HG03442 (cell line): ENCODE measurements around the gene FSTL5.
"Not testable (repeated sequence)": the region's sequence is repeated elsewhere in the genome, so short reads cannot be mapped to it uniquely, and the experiment has no call there.

Source experiments
- ATAC-seq: cut with Tn5 transposase; IDR thresholded peaks from one replicate; pipeline ENCODE4 v1.9.1; 2021; ENCODE audit warnings: mild to moderate bottlenecking, moderate library complexity; ENCODE audit not compliant: unreplicated experiment

Gene FSTL5

DNA sequence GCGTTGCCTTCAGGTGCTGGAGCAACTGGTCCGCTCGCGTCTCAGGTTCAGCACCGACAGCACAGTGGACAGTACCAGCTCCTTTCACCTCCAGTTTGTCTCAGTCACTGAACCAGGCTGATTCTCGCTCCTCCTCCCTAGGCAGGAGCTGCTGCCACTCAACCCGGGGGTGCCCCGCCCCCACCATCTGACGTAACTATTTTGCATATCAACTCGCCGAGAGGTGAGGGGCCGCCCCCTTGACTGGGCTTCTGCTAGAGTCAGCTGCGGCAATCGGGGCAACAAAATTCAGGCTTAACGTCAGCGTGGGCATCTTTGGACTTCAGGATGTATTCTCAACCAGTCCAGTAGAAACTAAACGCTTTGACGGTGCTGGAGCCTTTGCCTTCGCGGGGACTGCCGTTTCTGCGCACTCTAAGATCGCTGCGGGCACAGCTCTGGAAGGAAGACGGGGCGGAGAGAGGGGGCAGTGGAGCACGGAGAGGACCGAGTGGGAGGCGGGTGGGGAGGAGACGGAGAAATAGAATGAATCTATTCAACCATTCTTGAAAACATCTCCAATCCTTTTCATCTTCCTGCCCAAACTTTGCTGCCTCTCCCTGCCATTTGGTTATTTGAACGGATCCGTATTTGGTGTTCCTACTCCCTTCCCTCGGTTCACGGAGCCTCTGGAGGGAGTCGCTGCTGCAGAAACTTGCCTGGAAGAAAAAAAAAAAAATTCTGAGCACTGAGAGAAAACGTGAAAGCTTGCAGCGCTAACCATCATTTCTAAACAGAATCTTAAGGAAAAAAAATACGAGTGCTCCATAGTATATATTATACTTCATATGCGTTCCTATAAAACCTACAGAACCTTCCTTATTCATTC is at the start of gene FSTL5:
Gene FSTL5, minus strand, starts transcription at position 109 of the 868 bp plus-strand sequence. CDS start 52,604 bp downstream, outside the sequence.
- peak; percentile 73 for ATAC-seq

- no peak for ATAC-seq
Measured at GRCh38 chr4:162209706-162210105, 45.9 kb upstream of the FSTL5 start.

GRCh38 chr4:162203478-162203877 is 39.7 kb upstream of the FSTL5 start:
- not testable (repeated sequence) for ATAC-seq

DNA sequence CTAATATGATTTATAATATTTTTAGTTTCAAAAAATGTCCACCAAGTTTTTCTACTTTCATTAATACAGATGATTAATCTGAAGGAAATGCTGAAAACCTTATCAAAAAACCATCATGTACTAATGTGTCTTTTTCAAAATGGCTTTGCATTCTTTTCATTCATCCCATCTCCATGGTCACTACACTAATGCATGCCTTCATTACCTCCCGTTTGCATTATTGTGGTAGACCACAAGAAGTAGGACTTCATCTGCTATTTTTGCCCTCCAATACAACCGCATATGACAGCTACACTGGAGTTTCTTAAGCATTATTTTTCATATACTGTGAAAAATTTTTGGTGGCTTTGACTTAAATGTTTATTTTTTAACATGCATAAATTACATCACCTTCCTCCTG is 37.9 kb upstream of the FSTL5 start:
- no peak for ATAC-seq

- no peak for ATAC-seq
Measured at GRCh38 chr4:162170509-162170908, 6.7 kb upstream of the FSTL5 start.

DNA sequence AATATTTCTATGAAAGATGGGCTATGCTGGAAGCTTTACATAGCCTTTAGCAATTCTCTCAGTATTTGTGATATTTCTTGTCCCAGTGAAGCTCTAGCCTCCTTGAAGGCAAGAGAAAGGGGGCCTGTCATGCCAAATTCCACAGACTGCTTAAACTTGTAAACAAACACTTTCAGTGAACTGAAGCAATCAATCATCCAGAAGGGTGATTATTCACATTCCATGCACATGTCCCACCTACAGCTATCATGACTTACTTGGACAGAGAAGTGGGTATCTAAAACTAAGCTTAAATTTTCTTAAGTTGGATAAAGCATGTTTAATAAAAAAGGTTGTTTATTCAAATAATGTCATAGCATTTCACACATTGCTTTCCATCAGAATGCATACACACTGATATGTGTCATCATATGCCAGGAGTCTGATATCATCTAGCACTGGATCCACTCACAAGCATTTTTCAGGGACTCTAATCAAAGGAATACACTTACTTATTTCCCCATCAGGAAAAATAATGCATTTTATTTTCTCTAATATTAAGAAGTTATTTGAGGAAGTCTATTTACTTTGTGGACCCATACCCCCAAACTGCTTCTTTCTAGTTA is 1.2 kb upstream of the FSTL5 start:
- ATAC-seq = no peak

DNA sequence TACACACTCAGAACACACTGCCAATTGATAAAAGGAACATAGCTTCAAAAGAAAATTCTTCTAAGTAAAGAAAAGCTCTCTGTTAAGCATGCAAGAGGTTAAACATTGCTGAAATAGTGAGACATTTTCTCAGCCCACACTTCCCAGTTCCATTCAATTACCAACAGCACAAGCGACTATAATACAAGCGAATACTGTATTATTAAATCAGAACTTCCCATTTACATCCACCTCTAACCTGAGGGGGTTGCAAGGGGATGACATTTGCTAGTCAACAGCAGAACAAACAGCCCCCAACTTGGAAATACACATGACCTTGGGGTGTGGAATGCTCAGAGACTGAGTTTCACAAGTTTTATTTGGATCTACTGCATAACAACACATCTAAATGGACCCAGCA is 1.1 kb downstream of the FSTL5 start:
- no peak for ATAC-seq

- no peak for ATAC-seq
Measured at GRCh38 chr4:162157241-162157640, 6.6 kb downstream of the FSTL5 start.

- no peak for ATAC-seq
Measured at GRCh38 chr4:162154862-162155540, 8.8 kb downstream of the FSTL5 start.

- ATAC-seq = no peak
Measured at GRCh38 chr4:162151850-162152249, 11.9 kb downstream of the FSTL5 start.

DNA sequence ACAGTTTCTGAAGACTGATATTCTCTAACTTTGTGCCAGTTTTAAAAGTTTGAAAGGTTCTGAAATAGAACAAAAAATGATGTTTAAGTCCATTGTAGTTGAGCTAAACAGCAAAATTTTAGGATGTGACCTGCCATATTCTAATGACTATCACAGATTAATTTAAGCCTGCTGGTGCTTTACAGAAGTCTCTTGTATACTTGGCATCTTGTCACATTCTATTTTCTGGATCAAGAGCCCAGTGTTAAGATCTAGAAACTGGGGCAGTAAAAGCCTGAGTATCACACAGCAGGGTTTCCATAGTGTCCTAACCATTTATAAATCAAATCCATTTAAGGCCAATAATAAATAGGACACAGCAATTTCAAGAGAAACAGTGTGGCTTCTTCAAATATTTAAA is 12.4 kb downstream of the FSTL5 start:
- no peak for ATAC-seq

- no peak for ATAC-seq
Measured at GRCh38 chr4:162149644-162150043, 14.2 kb downstream of the FSTL5 start.

DNA sequence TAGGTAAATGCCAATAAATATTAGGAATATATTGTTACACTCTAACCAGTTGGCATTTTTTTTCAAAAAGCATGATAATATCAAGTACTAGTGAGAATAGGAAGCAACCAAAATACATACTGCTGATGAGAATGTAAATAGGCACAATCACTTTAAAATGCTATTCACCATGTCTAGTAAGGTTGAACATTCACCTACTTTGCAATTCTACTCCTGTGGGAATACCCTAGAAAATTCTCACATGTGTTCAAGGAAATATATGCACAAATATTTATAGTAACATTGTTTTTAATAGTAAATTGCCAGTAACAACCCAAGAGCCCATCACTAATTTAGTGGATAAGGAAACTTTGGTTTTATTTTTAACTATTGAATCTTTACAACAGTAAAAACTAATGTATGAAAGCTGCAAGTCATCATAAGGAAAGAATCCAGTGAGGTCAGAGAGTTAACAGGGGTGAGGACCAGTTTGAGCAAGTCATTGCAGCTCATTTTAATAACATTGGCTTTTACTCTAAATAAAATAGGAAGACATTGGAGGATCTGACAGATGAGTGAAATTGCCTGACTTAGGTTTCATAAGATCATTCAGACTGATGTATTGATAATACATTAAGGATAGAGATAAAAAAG is 23.6 kb downstream of the FSTL5 start:
- ATAC-seq = no peak

DNA sequence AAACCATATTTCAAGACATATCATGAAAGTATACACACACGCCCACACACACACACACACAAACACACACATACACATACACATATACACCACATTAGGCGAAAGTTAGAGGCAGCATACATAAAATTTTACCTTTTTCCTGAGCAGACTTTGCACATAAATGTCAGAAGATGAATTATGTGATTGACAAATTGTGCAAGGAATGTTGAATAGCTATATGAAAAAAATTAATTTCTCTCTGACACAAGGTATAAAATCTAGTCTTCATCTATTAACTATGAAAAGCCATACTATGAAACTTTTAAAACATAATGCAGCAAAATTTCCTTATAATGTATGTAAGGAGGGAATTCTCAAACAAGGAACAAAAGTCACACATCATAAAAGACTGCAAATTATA is 24.4 kb downstream of the FSTL5 start:
- ATAC-seq = no peak

DNA sequence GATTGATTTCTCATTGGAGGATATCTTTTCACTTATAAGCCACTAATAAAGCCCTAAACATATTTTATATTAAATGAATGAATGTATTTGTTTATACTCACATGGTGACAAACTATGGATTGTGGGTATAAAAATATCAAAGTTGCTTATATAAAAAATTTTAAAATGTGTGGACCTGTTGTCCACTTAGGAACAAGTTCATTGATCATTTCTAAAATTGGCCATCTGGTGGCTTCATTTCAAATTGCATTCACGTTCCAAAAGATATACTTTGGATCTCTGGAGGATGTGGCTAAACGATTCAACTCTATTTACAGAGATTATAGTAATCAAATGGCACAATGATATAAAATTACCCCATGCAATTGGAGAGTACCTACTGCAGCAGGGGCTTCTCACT is 32.5 kb downstream of the FSTL5 start:
- no peak for ATAC-seq

- ATAC-seq = no peak
Measured at GRCh38 chr4:162126729-162127128, 37.1 kb downstream of the FSTL5 start.

DNA sequence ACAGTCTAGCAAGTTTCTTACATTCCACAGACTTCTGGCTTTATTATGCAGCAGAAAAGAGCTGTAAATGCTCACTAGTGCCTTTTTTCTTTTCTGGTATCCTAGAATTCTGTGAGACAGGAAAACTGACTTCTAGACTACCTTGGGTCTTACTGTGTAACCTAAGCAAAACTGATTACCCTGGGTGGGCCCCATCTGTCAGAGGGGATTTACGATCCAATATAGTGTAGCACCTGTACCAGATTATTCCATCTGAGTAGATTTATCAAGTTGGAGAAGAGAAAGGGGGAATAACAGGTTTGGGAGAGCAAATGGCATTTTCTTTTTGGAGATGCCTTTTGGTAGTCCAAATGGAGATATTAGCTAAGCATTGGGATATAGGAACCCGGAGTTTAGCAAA is 46.7 kb downstream of the FSTL5 start:
- no peak for ATAC-seq

GRCh38 chr4:162116095-162116779 is 47.6 kb downstream of the FSTL5 start:
- no peak for ATAC-seq

DNA sequence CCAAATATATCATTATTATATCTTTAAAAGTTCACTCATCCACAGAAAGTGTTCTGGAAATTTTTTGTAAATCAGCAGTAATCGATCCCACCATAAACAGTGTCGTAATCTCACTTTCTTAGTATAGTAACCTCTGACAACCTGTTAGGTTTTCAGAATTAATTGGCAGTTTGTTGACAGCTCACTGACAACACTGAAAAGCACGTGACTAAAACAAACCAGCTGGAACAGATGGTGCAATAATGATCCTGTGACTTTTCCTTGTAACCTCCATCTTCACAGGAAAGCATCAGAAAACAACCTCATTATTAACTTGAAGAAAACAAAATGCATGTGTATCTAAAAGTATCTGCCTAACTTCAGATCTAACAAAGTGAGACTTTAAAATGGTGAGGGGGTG is 48.5 kb downstream of the FSTL5 start:
- no peak for ATAC-seq

DNA sequence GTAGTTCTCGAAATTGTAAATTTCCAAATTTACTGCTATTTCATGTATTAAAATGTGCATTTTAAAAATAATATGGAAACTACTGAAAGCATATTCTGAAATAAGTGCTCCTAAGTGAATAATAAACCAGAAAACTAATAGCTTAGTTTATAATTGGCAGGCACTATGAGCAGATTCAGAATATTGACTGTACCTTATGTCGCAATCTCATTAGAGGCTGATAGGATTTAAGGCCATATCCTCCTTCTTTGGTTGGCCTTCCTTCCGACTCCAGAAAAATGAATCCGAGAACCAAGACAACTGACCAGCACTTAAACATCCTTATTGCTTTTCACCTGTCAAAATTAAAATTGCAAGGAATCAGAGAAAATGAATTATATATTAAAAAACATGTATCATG is 52.7 kb downstream of the FSTL5 start:
- no peak for ATAC-seq
